ENCODE results near the gene MYOZ3. TPM values are rescaled to one million over a fixed set of nuclear protein-coding genes. Genes with fewer than 3 reads are reported as not detected.
A peak's percentile ranks its signal among the peaks of the same experiment; 100 is the strongest.

Gene MYOZ3
- total RNA-seq, 1 experiment from 2014 or later, result 1.7 TPM

GRCh38 chr5:150639377-150639692 is 21.7 kb upstream of the MYOZ3 start:
- no peak for ATAC-seq
- H3K4me3 ChIP-seq (ENCODE audit: low read depth in 2 of 2, low read length in 2 of 2), result no peak overlapping the region
- H3K36me3 ChIP-seq (ENCODE audit: control insufficient read depth, insufficient read depth, low read length), result no peaks in the 10 kb centered on the region
- H3K4me1 ChIP-seq (ENCODE audit: control insufficient read depth, insufficient read depth, low read length), result peaks cover 94% of the 10 kb centered on the region
- CTCF ChIA-PET, result no interaction called here
- no peak for DNase-seq (ENCODE audit: low read depth, low spot score)
- H3K9me3 ChIP-seq (ENCODE audit: control insufficient read depth, insufficient read depth, low read depth, low read length), result no peaks in the 10 kb centered on the region
- H3K27me3 ChIP-seq (ENCODE audit: control insufficient read depth, insufficient read depth, low read length), result no peaks in the 10 kb centered on the region
- H3K27ac ChIP-seq (ENCODE audit: low read length), result peak overlapping the region; percentile 97
- no TSS peak for BruUV-seq (replicated peaks)
- intact Hi-C loops (cut with micrococcal nuclease; ENCODE audit: unreplicated experiment) (no loop called here), in situ Hi-C loops (cut with HindIII; ENCODE audit: low pct_unique_long_range_greater_than_20kb, low sequenced_read_pairs) (no loop called here)
- TF ChIP-seq POLR2AphosphoS5 (IDR thresholded peaks at IDR 0.05; ENCODE audit: low read depth, low read length) (no peak), TCF7L2 (IDR thresholded peaks at IDR 0.05; ENCODE audit: low read depth, low read length) (no peak), SIN3A (IDR thresholded peaks at IDR 0.05; ENCODE audit: borderline replicate concordance, insufficient read depth, low read depth, low read length) (no peak), CTCF (IDR thresholded peaks at IDR 0.05) (no peak), REST (IDR thresholded peaks at IDR 0.05; ENCODE audit: insufficient read depth in 1 of 2, low read depth in 2 of 2, low read length in 1 of 2) (no peak)
- POLR2A ChIA-PET, result interaction anchor here (0.6 kb wide), 1 partner anchor 18 kb away, joined by 3 read pairs; no protein-coding TSS in a partner anchor

GRCh38 chr5:150639751-150640150 is 21.3 kb upstream of the MYOZ3 start:
- intact Hi-C loops (cut with micrococcal nuclease; ENCODE audit: unreplicated experiment), result no loop called here
- CTCF ChIA-PET, result no interaction called here
- no peak for DNase-seq (ENCODE audit: low read depth, low spot score)
- ATAC-seq, result no peak
- Histone ChIP-seq H3K9me3 (ENCODE audit: control insufficient read depth, insufficient read depth, low read depth, low read length) (no peaks in the 10 kb centered on the region), H3K27me3 (ENCODE audit: control insufficient read depth, insufficient read depth, low read length) (no peaks in the 10 kb centered on the region), H3K36me3 (ENCODE audit: control insufficient read depth, insufficient read depth, low read length) (no peaks in the 10 kb centered on the region), H3K4me3 (ENCODE audit: low read depth in 2 of 2, low read length in 2 of 2) (peak overlapping the region in 1 of 2 experiments; percentile 42; a peak in 2 of 4 replicates), H3K27ac (ENCODE audit: low read length) (peak overlapping the region; percentile 97), H3K4me1 (ENCODE audit: control insufficient read depth, insufficient read depth, low read length) (peaks cover 94% of the 10 kb centered on the region)
- BruUV-seq (replicated peaks), result no TSS peak
- in situ Hi-C loops (cut with HindIII; ENCODE audit: low pct_unique_long_range_greater_than_20kb, low sequenced_read_pairs), result no loop called here
- TF ChIP-seq POLR2AphosphoS5 (IDR thresholded peaks at IDR 0.05; ENCODE audit: low read depth, low read length), result no peak
- TF ChIP-seq CTCF (IDR thresholded peaks at IDR 0.05), result no peak
- TF ChIP-seq REST (IDR thresholded peaks at IDR 0.05; ENCODE audit: insufficient read depth in 1 of 2, low read depth in 2 of 2, low read length in 1 of 2), result no peak
- TF ChIP-seq SIN3A (IDR thresholded peaks at IDR 0.05; ENCODE audit: borderline replicate concordance, insufficient read depth, low read depth, low read length), result no peak
- TF ChIP-seq TCF7L2 (IDR thresholded peaks at IDR 0.05; ENCODE audit: low read depth, low read length), result no peak
- POLR2A ChIA-PET, result interaction anchor here (0.6 kb wide), 1 partner anchor 18 kb away, joined by 3 read pairs; no protein-coding TSS in a partner anchor
